Body of pancreas (tissue), 4 donors: ENCODE data around the gene LRP8. TPM values are rescaled to one million over a fixed set of nuclear protein-coding genes. Genes with fewer than 3 reads are reported as not detected.
A peak's percentile ranks its signal among the peaks of the same experiment; 100 is the strongest.

Experiments used
- ATAC-seq: fragments of 150-250 bp; one replicate; pipeline ENCODE4 v1.9.1; 2016
- DNase-seq, 4 donors: peaks; one replicate each; pipeline ENCODE4 v3.0.0-alpha.2; 2019
- H3K27ac ChIP-seq, 4 donors: fragments of 200-600 bp; sonication (generic); 1 replicate in 3 of 4; 2 replicates in 1 of 4; pipeline versions ENCODE4 v1.5.1 to v1.6.1; 2016 to 2019; ENCODE audit warnings: mild to moderate bottlenecking in 1 of 4, mixed read lengths in 1 of 4, moderate library complexity in 1 of 4
- H3K27me3 ChIP-seq, 2 donors: fragments of 200-600 bp; sonication (generic); one replicate each; pipeline ENCODE4 v1.6.0; 2016; ENCODE audit warnings: mild to moderate bottlenecking in 1 of 2
- H3K36me3 ChIP-seq, 2 donors: fragments of 200-600 bp; sonication (generic); replicated peaks in 1 of 2; 2 replicates each; pipeline ENCODE4 v1.5.1; 2016; ENCODE audit warnings: low read depth in 2 of 2; ENCODE audit not compliant: insufficient read depth in 1 of 2
- H3K4me1 ChIP-seq: fragments of 200-600 bp; sonication (generic); one replicate; pipeline ENCODE4 v1.6.0; 2016
- H3K4me3 ChIP-seq, 2 donors: fragments of 200-600 bp; sonication (generic); 1 replicate in 1 of 2; 2 replicates in 1 of 2; pipeline ENCODE4 v1.5.1; 2016 to 2019
- H3K9me3 ChIP-seq, 3 donors: fragments of 200-600 bp; sonication (generic); 1 replicate in 2 of 3; 2 replicates in 1 of 3; pipeline ENCODE4 v1.5.1; 2016
- POLR2A ChIP-seq, 3 donors: fragments of 450-650 bp; IDR thresholded peaks; one replicate each; pipeline ENCODE4 v1.6.1; 2016; ENCODE audit warnings: antibody characterized with exemption in 3 of 3, mild to moderate bottlenecking in 2 of 3
- WGBS, 2 donors: methylation state at CpG; one replicate each; pipeline ENCODE4 v1.1.5; 2017; 5-methylcytosine and 5-hydroxymethylcytosine counted together
- intact Hi-C: fragments of 100-400 bp; cut with DNase I; formaldehyde crosslinking; loops from one replicate; pipeline ENCODE4 v1.15.1; 2023
- total RNA-seq, 2 donors: library from RNA; depleted of rRNA; stranded (reverse); fragments of >200 nt; gene quantifications; one replicate each; pipeline ENCODE4 v1.1.0, GENCODE V29; 2016
- TF ChIP-seq, protein P1 (sequence below), 7 experiments: fragments of 450-650 bp in 4 of 7; fragments of 200-600 bp in 3 of 7; sonication (generic) in 3 of 7; IDR thresholded peaks; one replicate each; pipeline ENCODE4 v1.5.1; 2016 to 2019; ENCODE audit warnings: antibody characterized with exemption in 7 of 7

The LRP8 gene
- total RNA-seq, 2 donors from 2014 or later = 1.3 to 4.2 TPM

DNA sequence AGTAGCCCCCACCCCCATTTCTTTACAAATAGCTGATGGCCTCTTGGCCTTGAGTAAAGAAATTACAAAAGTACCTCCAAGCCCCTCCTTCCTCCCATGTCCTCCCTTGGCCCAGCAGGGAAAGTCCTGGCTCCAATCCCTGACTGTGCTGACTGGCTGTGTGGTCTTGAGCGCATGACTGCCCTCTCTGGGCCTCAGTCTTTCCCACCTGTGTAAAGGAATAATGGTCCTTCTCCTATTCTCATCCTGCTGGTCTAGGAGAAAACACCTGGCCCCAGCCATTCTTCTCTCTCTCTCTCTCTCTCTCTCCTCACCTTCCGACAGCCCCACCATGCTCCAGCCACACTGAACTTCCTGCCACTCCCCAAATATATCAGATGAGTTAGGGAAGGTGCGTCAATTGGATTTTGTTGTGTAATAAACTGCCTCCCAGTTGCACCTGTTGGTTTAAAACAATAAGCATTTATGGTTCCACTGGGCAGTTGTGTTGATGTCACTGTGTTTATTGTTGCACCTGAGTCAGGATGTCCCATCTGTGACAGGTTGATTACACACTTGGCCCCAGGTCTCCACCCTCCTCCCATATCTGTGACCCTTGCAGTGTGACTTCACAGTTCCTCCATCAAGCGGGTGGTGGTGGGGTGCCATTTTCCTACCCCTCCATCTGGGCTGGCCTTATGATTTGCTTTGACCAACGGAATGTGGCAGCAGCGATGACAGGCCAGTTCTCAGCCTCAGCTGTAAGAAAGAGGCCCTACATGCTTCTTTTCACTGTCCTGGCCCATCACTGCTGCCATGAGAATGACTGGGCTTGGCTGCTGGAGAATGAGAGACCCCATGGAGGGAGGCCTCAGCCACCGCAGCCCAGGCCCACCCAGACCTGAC, 22.3 kb upstream of the LRP8 start:
- H3K36me3 ChIP-seq = no peaks in the 10 kb centered on the region
- H3K9me3 ChIP-seq = no peaks in the 10 kb centered on the region
- TF ChIP-seq POLR2A (IDR thresholded peaks at IDR 0.05) = no peak
- TF ChIP-seq, protein P1, sequence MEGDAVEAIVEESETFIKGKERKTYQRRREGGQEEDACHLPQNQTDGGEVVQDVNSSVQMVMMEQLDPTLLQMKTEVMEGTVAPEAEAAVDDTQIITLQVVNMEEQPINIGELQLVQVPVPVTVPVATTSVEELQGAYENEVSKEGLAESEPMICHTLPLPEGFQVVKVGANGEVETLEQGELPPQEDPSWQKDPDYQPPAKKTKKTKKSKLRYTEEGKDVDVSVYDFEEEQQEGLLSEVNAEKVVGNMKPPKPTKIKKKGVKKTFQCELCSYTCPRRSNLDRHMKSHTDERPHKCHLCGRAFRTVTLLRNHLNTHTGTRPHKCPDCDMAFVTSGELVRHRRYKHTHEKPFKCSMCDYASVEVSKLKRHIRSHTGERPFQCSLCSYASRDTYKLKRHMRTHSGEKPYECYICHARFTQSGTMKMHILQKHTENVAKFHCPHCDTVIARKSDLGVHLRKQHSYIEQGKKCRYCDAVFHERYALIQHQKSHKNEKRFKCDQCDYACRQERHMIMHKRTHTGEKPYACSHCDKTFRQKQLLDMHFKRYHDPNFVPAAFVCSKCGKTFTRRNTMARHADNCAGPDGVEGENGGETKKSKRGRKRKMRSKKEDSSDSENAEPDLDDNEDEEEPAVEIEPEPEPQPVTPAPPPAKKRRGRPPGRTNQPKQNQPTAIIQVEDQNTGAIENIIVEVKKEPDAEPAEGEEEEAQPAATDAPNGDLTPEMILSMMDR (IDR thresholded peaks at IDR 0.05) = no peak
- WGBS, 2 donors = 86 to 92% methylated on average over 7 of the region's 7 CpGs
- ATAC-seq (no peak), DNase-seq (no peak)
- H3K27ac ChIP-seq = no peak overlapping the region
- no peak overlapping the region for H3K4me3 ChIP-seq
- H3K27me3 ChIP-seq = no peaks in the 10 kb centered on the region
- H3K4me1 ChIP-seq = no peaks in the 10 kb centered on the region
- intact Hi-C loops = no loop called here

DNA sequence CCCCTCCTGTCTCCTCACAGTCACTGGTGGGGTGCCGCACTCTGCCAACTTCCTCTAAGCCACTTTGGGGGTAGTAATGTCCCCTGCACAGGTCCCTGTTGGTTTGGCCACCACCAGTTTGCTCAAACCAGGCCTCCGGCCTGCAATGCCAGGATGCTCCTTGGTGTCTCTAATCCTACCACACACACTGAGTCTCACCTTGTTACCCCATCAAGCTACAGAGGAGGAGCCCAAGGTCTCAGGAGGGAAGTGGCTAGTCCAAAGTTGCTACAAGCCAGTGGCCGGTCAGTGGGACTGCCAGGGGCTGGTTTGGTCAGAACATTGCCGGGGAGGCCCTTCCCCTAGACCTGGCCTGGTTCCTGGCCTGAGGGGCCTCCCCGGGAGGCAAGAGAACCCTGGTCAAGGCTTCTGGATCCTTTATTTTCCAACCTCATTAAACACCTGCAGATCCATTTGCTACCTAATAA, 21.5 kb upstream of the LRP8 start:
- intact Hi-C loops = no loop called here
- no peaks in the 10 kb centered on the region for H3K4me1 ChIP-seq
- no peaks in the 10 kb centered on the region for H3K9me3 ChIP-seq
- H3K27me3 ChIP-seq = no peaks in the 10 kb centered on the region
- TF ChIP-seq, protein P1 (IDR thresholded peaks at IDR 0.05) = no peak
- no peak for TF ChIP-seq POLR2A (IDR thresholded peaks at IDR 0.05)
- DNase-seq (peak in 1 of 4 donors; percentile 3), ATAC-seq (no peak)
- no peak overlapping the region for H3K27ac ChIP-seq
- WGBS, 2 donors = 77 to 87% methylated on average over 5 of the region's 5 CpGs
- H3K36me3 ChIP-seq = no peaks in the 10 kb centered on the region
- H3K4me3 ChIP-seq = no peak overlapping the region

DNA sequence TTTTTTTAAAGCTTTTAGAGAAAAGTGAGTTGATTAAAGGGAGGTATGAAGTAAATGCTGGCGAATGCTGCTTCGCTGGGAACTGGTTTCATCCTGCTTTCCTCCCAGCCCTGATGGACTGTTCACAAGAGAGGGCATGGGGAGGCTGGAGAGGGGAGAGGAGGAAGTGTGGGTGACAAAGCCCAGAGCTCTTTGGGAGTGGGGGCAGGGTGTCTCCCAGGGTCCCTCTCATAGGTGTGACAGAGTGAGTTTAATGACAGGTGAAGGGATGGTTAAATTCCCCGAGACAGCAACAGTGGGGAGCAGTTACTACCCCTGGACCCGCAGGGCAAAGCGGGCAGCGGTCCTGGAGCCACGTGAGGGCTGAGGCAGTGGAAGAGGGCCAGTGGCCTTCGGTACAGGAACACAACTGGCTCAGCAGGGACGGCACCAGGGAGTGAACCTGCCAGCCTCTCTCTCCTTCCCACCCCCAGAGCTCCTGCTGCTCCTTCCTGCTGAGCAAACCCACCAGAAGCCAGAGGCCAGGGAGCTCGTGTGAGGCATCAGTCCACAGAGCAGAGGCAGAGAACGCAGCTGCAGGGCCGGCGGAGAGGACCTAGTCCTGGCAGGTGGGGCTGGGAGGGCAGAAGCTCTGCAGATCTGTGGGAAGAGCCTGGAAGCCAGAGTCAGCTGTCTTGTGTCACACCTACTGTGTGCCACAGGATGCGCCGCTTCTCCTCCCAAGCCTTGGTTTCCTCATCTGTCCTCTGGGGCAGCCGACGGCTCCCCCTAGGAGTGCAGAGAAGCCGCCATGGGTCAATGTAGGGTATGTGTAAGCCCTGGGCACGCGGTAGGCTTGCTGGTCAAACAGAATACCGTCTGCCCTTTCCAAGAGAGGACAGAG, 20.9 kb upstream of the LRP8 start:
- peak in 2 of 4 donors; percentile 5 for DNase-seq
- 72 to 87% methylated on average over 18 to 21 of the region's 21 CpGs for WGBS, 2 donors
- H3K4me3 ChIP-seq = no peak overlapping the region
- no peaks in the 10 kb centered on the region for H3K9me3 ChIP-seq
- H3K36me3 ChIP-seq = no peaks in the 10 kb centered on the region
- no peak for ATAC-seq
- intact Hi-C loops = no loop called here
- no peaks in the 10 kb centered on the region for H3K27me3 ChIP-seq
- TF ChIP-seq POLR2A (IDR thresholded peaks at IDR 0.05) = no peak
- TF ChIP-seq, protein P1 (IDR thresholded peaks at IDR 0.05) = no peak
- H3K27ac ChIP-seq = no peak overlapping the region
- H3K4me1 ChIP-seq = no peaks in the 10 kb centered on the region

DNA sequence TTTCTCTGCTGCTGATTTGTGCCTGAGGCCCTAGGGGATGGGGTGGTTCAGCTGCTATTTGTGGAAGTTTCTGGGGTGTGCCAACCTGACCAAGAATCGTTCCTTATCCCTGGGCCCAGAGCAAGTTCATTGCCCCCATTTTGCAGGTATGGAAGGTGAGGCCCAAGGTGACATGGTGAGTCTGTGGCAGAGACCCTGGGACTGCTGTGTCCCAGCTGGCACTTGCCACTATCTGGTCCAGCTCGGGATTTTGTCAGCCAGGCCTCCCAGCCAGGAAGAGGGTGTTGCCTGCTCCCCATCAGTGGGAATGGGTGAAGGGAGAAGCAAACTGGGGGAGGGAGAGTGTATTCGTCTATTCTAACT, 18.9 kb upstream of the LRP8 start:
- Histone ChIP-seq H3K27me3 (no peaks in the 10 kb centered on the region), H3K9me3 (no peaks in the 10 kb centered on the region), H3K4me1 (no peaks in the 10 kb centered on the region), H3K36me3 (no peaks in the 10 kb centered on the region), H3K4me3 (no peak overlapping the region), H3K27ac (no peak overlapping the region)
- ATAC-seq = no peak
- intact Hi-C loops = no loop called here
- peak in 2 of 4 donors; percentile 1 to 4 for DNase-seq
- WGBS, 2 donors = 69 to 70% methylated on average over 3 of the region's 3 CpGs
- TF ChIP-seq, protein P1 (IDR thresholded peaks at IDR 0.05) = no peak
- no peak for TF ChIP-seq POLR2A (IDR thresholded peaks at IDR 0.05)
